Measurements from ENCODE around the gene TRAPPC3L. TPM values are rescaled to one million over a fixed set of nuclear protein-coding genes. Genes with fewer than 3 reads are reported as not detected.

The TRAPPC3L gene
- total and polyA plus RNA-seq, 9 of the 15 experiments (the other 6 are each of a cell fraction or from before 2014, with no cell fraction given): not detected

DNA sequence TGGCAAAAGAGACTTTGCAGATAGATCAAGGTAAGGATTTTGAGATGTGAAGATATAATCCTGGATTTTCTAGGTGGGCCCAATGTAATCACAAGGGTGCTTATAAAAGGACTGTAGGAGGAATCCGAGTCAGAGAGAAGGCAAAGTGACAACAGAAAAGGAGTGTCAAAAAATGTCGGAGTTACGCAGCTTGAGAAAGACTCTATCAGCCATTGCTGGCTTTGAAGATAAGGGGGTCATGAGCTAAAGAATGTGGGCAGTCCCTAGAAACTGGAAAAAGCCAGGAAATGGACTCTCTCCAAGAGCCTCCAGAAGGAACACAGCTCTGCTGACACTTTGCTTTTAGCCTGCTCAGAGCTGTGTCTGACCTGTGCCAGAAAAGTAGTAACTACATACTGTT lies 17.1 kb upstream of the TRAPPC3L start (continued):
- TF ChIP-seq, protein P1, sequence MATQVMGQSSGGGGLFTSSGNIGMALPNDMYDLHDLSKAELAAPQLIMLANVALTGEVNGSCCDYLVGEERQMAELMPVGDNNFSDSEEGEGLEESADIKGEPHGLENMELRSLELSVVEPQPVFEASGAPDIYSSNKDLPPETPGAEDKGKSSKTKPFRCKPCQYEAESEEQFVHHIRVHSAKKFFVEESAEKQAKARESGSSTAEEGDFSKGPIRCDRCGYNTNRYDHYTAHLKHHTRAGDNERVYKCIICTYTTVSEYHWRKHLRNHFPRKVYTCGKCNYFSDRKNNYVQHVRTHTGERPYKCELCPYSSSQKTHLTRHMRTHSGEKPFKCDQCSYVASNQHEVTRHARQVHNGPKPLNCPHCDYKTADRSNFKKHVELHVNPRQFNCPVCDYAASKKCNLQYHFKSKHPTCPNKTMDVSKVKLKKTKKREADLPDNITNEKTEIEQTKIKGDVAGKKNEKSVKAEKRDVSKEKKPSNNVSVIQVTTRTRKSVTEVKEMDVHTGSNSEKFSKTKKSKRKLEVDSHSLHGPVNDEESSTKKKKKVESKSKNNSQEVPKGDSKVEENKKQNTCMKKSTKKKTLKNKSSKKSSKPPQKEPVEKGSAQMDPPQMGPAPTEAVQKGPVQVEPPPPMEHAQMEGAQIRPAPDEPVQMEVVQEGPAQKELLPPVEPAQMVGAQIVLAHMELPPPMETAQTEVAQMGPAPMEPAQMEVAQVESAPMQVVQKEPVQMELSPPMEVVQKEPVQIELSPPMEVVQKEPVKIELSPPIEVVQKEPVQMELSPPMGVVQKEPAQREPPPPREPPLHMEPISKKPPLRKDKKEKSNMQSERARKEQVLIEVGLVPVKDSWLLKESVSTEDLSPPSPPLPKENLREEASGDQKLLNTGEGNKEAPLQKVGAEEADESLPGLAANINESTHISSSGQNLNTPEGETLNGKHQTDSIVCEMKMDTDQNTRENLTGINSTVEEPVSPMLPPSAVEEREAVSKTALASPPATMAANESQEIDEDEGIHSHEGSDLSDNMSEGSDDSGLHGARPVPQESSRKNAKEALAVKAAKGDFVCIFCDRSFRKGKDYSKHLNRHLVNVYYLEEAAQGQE (IDR thresholded peaks at IDR 0.05; ENCODE audit: borderline replicate concordance): peak; percentile 38
- TF ChIP-seq, protein P1 (CRISPR knock-in tag; IDR thresholded peaks at IDR 0.05; ENCODE audit: low read depth): no peak
- peak; percentile 82 for TF ChIP-seq CBFA2T3 (IDR thresholded peaks at IDR 0.05)
- no peak for TF ChIP-seq ZNF217 (CRISPR knock-in tag; IDR thresholded peaks at IDR 0.05)
- TF ChIP-seq, protein P2, sequence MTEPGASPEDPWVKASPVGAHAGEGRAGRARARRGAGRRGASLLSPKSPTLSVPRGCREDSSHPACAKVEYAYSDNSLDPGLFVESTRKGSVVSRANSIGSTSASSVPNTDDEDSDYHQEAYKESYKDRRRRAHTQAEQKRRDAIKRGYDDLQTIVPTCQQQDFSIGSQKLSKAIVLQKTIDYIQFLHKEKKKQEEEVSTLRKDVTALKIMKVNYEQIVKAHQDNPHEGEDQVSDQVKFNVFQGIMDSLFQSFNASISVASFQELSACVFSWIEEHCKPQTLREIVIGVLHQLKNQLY (CRISPR knock-in tag; conservative IDR thresholded peaks at IDR 0.05): no peak
- TF ChIP-seq, protein P3, sequence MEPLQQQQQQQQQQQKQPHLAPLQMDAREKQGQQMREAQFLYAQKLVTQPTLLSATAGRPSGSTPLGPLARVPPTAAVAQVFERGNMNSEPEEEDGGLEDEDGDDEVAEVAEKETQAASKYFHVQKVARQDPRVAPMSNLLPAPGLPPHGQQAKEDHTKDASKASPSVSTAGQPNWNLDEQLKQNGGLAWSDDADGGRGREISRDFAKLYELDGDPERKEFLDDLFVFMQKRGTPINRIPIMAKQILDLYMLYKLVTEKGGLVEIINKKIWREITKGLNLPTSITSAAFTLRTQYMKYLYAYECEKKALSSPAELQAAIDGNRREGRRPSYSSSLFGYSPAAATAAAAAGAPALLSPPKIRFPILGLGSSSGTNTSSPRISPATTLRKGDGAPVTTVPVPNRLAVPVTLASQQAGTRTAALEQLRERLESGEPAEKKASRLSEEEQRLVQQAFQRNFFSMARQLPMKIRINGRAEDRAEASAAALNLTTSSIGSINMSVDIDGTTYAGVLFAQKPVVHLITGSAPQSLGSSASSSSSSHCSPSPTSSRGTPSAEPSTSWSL (CRISPR knock-in tag; IDR thresholded peaks at IDR 0.05; ENCODE audit: borderline replicate concordance): no peak
- TF ChIP-seq DNMT1 (IDR thresholded peaks at IDR 0.05): no peak
- TF ChIP-seq EZH2 (IDR thresholded peaks at IDR 0.05; ENCODE audit: borderline replicate concordance, low read depth, low read length): no peak
- peak; percentile 38; the same call in 1 of the 2 replicates for TF ChIP-seq CREM (IDR thresholded peaks at IDR 0.05; ENCODE audit: low read depth)
- TF ChIP-seq ZNF174 (CRISPR knock-in tag; IDR thresholded peaks at IDR 0.05): no peak
- TF ChIP-seq, protein P4, sequence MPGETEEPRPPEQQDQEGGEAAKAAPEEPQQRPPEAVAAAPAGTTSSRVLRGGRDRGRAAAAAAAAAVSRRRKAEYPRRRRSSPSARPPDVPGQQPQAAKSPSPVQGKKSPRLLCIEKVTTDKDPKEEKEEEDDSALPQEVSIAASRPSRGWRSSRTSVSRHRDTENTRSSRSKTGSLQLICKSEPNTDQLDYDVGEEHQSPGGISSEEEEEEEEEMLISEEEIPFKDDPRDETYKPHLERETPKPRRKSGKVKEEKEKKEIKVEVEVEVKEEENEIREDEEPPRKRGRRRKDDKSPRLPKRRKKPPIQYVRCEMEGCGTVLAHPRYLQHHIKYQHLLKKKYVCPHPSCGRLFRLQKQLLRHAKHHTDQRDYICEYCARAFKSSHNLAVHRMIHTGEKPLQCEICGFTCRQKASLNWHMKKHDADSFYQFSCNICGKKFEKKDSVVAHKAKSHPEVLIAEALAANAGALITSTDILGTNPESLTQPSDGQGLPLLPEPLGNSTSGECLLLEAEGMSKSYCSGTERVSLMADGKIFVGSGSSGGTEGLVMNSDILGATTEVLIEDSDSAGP (CRISPR knock-in tag; IDR thresholded peaks at IDR 0.05): no peak
- TF ChIP-seq ZNF76 (CRISPR knock-in tag; IDR thresholded peaks at IDR 0.05; ENCODE audit: borderline replicate concordance): no peak
- TF ChIP-seq TEAD2 (tag; IDR thresholded peaks at IDR 0.05): no peak; the same call in 1 of the 2 replicates
- TF ChIP-seq ZNF354B (CRISPR knock-in tag; IDR thresholded peaks at IDR 0.05): no peak
- TF ChIP-seq ZNF165 (CRISPR knock-in tag; IDR thresholded peaks at IDR 0.05; ENCODE audit: borderline replicate concordance): no peak
- TF ChIP-seq ZNF644 (tag; IDR thresholded peaks at IDR 0.05; ENCODE audit: low read depth): peak; percentile 59; the same call in 1 of the 2 replicates
- TF ChIP-seq FOXK1 (CRISPR knock-in tag; IDR thresholded peaks at IDR 0.05; ENCODE audit: borderline replicate concordance): no peak
